Measurements from ENCODE around the gene RASSF8.

GRCh38 chr12:26122061-26122680 lies 163.7 kb downstream of the RASSF8 start:
- no peak for TF ChIP-seq CTCF (IDR thresholded peaks at IDR 0.05; ENCODE audit: control extremely low read depth in 1 of 3, insufficient read depth in 1 of 3, low read depth in 1 of 3, low read length in 3 of 3)
- no peak for TF ChIP-seq CBX8 (IDR thresholded peaks at IDR 0.05; ENCODE audit: borderline replicate concordance, low read depth, low read length)
- no peak for TF ChIP-seq CEBPB (IDR thresholded peaks at IDR 0.05; ENCODE audit: low read depth, low read length)
- TF ChIP-seq RFX5 (IDR thresholded peaks at IDR 0.05; ENCODE audit: borderline replicate concordance, low read depth, low read length), result no peak
- no peak for TF ChIP-seq TAF1 (IDR thresholded peaks at IDR 0.05; ENCODE audit: low read depth, low read length)
- no peak for TF ChIP-seq HDAC6 (IDR thresholded peaks at IDR 0.05; ENCODE audit: low read depth, low read length)
- no peak for TF ChIP-seq GABPA (IDR thresholded peaks at IDR 0.05; ENCODE audit: borderline replicate concordance, insufficient read depth, low read length)
- no peak for TF ChIP-seq ZNF274 (IDR thresholded peaks at IDR 0.05; ENCODE audit: borderline replicate concordance, extremely low read depth, low read length)
- TF ChIP-seq SP1 (IDR thresholded peaks at IDR 0.05; ENCODE audit: low read depth, low read length), result no peak
- TF ChIP-seq EP300 (IDR thresholded peaks at IDR 0.05; ENCODE audit: borderline replicate concordance in 1 of 2, low read depth in 2 of 2, low read length in 2 of 2), result no peak
- no peak for TF ChIP-seq RAD21 (IDR thresholded peaks at IDR 0.05 in 1 of 2, conservative IDR thresholded peaks at IDR 0.05 in 1 of 2; ENCODE audit: low read depth in 2 of 2, low read length in 2 of 2)
